H9 (cell line): Measurements from ENCODE around the gene CABCOCO1. TPM values are rescaled to one million over a fixed set of nuclear protein-coding genes. Genes with fewer than 3 reads are reported as not detected.

ENCODE experiments used
- DNase-seq: peaks from one replicate; pipeline ENCODE4 v3.0.0-alpha.2; 2017
- H2AFZ ChIP-seq: one replicate; pipeline ENCODE4 v1.6.1; 2013; ENCODE audit warnings: mild to moderate bottlenecking, low read length, control low read depth, moderate library complexity
- H2AK5ac ChIP-seq: 2 replicates; pipeline ENCODE4 v1.6.1; 2013; ENCODE audit warnings: low read length, control low read depth, mixed read lengths; ENCODE audit not compliant: insufficient read length
- H2BK120ac ChIP-seq: one replicate; pipeline ENCODE4 v1.6.1; 2013; ENCODE audit warnings: low read depth, mild to moderate bottlenecking, low read length, control low read depth, inconsistent platforms; ENCODE audit not compliant: poor library complexity, severe bottlenecking
- H2BK12ac ChIP-seq: 2 replicates; pipeline ENCODE4 v1.6.1; 2013; ENCODE audit warnings: low read length, control low read depth, mixed read lengths, low read depth; ENCODE audit not compliant: insufficient read length
- H2BK15ac ChIP-seq: 2 replicates; pipeline ENCODE4 v1.6.1; 2013; ENCODE audit warnings: low read depth, low read length, control low read depth
- H2BK20ac ChIP-seq: one replicate; pipeline ENCODE4 v1.6.1; 2013; ENCODE audit warnings: low read depth, mild to moderate bottlenecking, low read length, control low read depth, inconsistent platforms; ENCODE audit not compliant: poor library complexity, severe bottlenecking
- H2BK5ac ChIP-seq: 2 replicates; pipeline ENCODE4 v1.6.1; 2013; ENCODE audit warnings: low read length, control low read depth, mixed read lengths; ENCODE audit not compliant: insufficient read length
- H3K14ac ChIP-seq: 2 replicates; pipeline ENCODE4 v1.6.1; 2013; ENCODE audit warnings: low read length, control low read depth; ENCODE audit not compliant: insufficient read depth
- H3K18ac ChIP-seq: 2 replicates; pipeline ENCODE4 v1.6.1; 2013; ENCODE audit warnings: low read depth, mild to moderate bottlenecking, mixed read lengths, low read length, control low read depth; ENCODE audit not compliant: insufficient read length
- H3K23ac ChIP-seq: 2 replicates; pipeline ENCODE4 v1.6.1; 2013; ENCODE audit warnings: low read length, control low read depth, mixed read lengths, low read depth; ENCODE audit not compliant: insufficient read length
- H3K23me2 ChIP-seq: 2 replicates; pipeline ENCODE4 v1.6.1; 2013; ENCODE audit warnings: low read depth, mild to moderate bottlenecking, mixed read lengths, low read length, control low read depth; ENCODE audit not compliant: insufficient read length, poor library complexity, severe bottlenecking
- H3K27ac ChIP-seq: 2 replicates; pipeline ENCODE4 v1.5.1; 2013; ENCODE audit warnings: low read length, control low read depth, mixed read lengths, low read depth; ENCODE audit not compliant: insufficient read length
- H3K27me3 ChIP-seq: 2 replicates; pipeline ENCODE4 v1.6.1; 2013; ENCODE audit warnings: low read length, control low read depth, inconsistent platforms; ENCODE audit not compliant: insufficient read depth
- H3K4ac ChIP-seq: 2 replicates; pipeline ENCODE4 v1.6.1; 2013; ENCODE audit warnings: low read depth, mild to moderate bottlenecking, control low read depth, inconsistent platforms, low read length, moderate library complexity
- H3K4me1 ChIP-seq: 2 replicates; pipeline ENCODE4 v1.6.1; 2013; ENCODE audit warnings: low read length, control low read depth, inconsistent platforms; ENCODE audit not compliant: insufficient read depth
- H3K4me2 ChIP-seq: 2 replicates; pipeline ENCODE4 v1.6.1; 2013; ENCODE audit warnings: low read length, control low read depth, mixed read lengths; ENCODE audit not compliant: insufficient read length, insufficient read depth
- H3K56ac ChIP-seq: 2 replicates; pipeline ENCODE4 v1.6.1; 2013; ENCODE audit warnings: low read depth, mild to moderate bottlenecking, mixed read lengths, low read length, control low read depth; ENCODE audit not compliant: insufficient read length
- H3K79me1 ChIP-seq: 2 replicates; pipeline ENCODE4 v1.6.1; 2013; ENCODE audit warnings: low read depth, mild to moderate bottlenecking, moderate library complexity, low read length, control low read depth, inconsistent platforms; ENCODE audit not compliant: insufficient read depth, poor library complexity, severe bottlenecking
- H3K79me2 ChIP-seq: 2 replicates; pipeline ENCODE4 v1.6.1; 2013; ENCODE audit warnings: low read length, control low read depth, inconsistent platforms; ENCODE audit not compliant: insufficient read depth
- H3K9ac ChIP-seq: 2 replicates; pipeline ENCODE4 v1.6.1; 2013; ENCODE audit warnings: low read length, control low read depth, mixed read lengths; ENCODE audit not compliant: insufficient read length; ENCODE audit errors: extremely low read depth
- H3K9me3 ChIP-seq: one replicate; pipeline ENCODE4 v1.6.1; 2013; ENCODE audit warnings: low read depth, low read length, inconsistent platforms; ENCODE audit not compliant: control insufficient read depth
- H3T11ph ChIP-seq: one replicate; pipeline ENCODE4 v1.6.1; 2013; ENCODE audit warnings: mild to moderate bottlenecking, low read length, control low read depth, inconsistent platforms
- H4K20me1 ChIP-seq: one replicate; pipeline ENCODE4 v1.6.1; 2013; ENCODE audit not compliant: control insufficient read depth, insufficient read length, insufficient read depth
- H4K5ac ChIP-seq: 2 replicates; pipeline ENCODE4 v1.6.1; 2013; ENCODE audit warnings: low read depth, mild to moderate bottlenecking, mixed read lengths, low read length, control low read depth; ENCODE audit not compliant: insufficient read length
- H4K8ac ChIP-seq: replicated peaks from 2 replicates; pipeline ENCODE4 v1.6.1; 2013; ENCODE audit warnings: low read length, control low read depth, mixed read lengths, low read depth; ENCODE audit not compliant: insufficient read length
- H4K91ac ChIP-seq: 2 replicates; pipeline ENCODE4 v1.6.1; 2013; ENCODE audit warnings: low read depth, mild to moderate bottlenecking, moderate library complexity, mixed read lengths, low read length, control low read depth; ENCODE audit not compliant: insufficient read length
- H3K27ac Mint-ChIP-seq, 3 experiments: 2 replicates in 2 of 3; 3 replicates in 1 of 3; pipeline ENCODE4 v1.8.0; 2020 to 2021; ENCODE audit warnings: mixed read lengths in 3 of 3, mild to moderate bottlenecking in 1 of 3, moderate library complexity in 1 of 3
- H3K27me3 Mint-ChIP-seq: 2 replicates; pipeline ENCODE4 v1.8.0; 2021; ENCODE audit warnings: low read depth, mild to moderate bottlenecking, moderate library complexity, mixed read lengths
- H3K36me3 Mint-ChIP-seq, 3 experiments: 2 replicates in 2 of 3; 3 replicates in 1 of 3; pipeline ENCODE4 v1.8.0; 2020 to 2021; ENCODE audit warnings: low read depth in 3 of 3, mixed read lengths in 3 of 3; ENCODE audit not compliant: insufficient read depth in 1 of 3
- H3K4me1 Mint-ChIP-seq, 2 experiments: 2 replicates each; pipeline ENCODE4 v1.8.0; 2020; ENCODE audit warnings: mixed read lengths in 2 of 2
- H3K4me3 Mint-ChIP-seq, 2 experiments: 2 replicates in 1 of 2; 3 replicates in 1 of 2; pipeline ENCODE4 v1.8.0; 2020 to 2021; ENCODE audit warnings: mild to moderate bottlenecking in 2 of 2, mixed read lengths in 2 of 2, moderate library complexity in 1 of 2
- H3K9me3 Mint-ChIP-seq, 2 experiments: 2 replicates in 1 of 2; 3 replicates in 1 of 2; pipeline ENCODE4 v1.8.0; 2020; ENCODE audit warnings: mild to moderate bottlenecking in 2 of 2, mixed read lengths in 2 of 2, moderate library complexity in 1 of 2
- CTCF ChIP-seq: fragments of 200-600 bp; sonication (generic); conservative IDR thresholded peaks from 3 replicates; pipeline ENCODE4 v1.8.0; 2021; ENCODE audit warnings: antibody characterized with exemption, mild to moderate bottlenecking
- WGBS: extraction: QIAGEN DNeasy Blood & Tissue Kit; methylation state at CpG from one replicate; pipeline ENCODE4 v1.1.7; 2013; ENCODE audit warnings: missing lambda C conversion rate, low lambda C conversion rate, mixed read lengths; ENCODE audit not compliant: insufficient read length; ENCODE audit errors: extremely low coverage; 5-methylcytosine and 5-hydroxymethylcytosine counted together
- total RNA-seq: library from RNA; stranded (reverse); gene quantifications from 2 replicates; pipeline ENCODE4 v1.2.1, GENCODE V29; 2021

The CABCOCO1 gene
- total RNA-seq, 1 experiment from 2014 or later, result not detected

DNA sequence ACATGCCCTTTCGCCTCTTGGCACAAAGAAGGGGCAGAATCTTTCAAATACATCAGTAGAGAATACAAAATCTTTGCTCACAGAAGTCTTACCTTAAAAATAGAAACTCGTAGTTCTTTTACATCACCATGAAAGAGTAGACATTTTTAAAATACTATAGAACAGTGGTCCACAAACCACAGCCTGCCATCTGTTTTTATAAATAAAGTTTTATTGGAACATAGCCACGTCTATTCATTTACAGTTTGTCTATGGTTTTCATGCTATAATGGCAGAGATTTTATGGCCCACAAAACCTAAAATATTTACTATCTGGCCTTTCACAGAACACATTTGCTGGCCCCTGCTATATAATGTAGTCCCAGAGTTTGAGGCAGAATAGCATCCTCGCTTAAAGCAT, 46.1 kb upstream of the CABCOCO1 start:
- no peaks in the 10 kb centered on the region for H3K79me1 ChIP-seq
- no peak overlapping the region for H4K91ac ChIP-seq
- H3K9ac ChIP-seq, result no peak overlapping the region
- H3K18ac ChIP-seq, result no peak overlapping the region
- no peaks in the 10 kb centered on the region for H3K79me2 ChIP-seq
- WGBS, result no CpG with 5 or more reads among the region's 4 CpGs
- no peak overlapping the region for H2AFZ ChIP-seq
- no peak overlapping the region for H2BK12ac ChIP-seq
- no peak for TF ChIP-seq CTCF
- H3T11ph ChIP-seq, result no peak overlapping the region
- H3K23me2 ChIP-seq, result no peaks in the 10 kb centered on the region
- H3K9me3 ChIP-seq, result no peaks in the 10 kb centered on the region
- no peak overlapping the region for H3K27ac ChIP-seq
- H3K4ac ChIP-seq, result no peak overlapping the region
- H3K56ac ChIP-seq, result no peak overlapping the region
- H4K8ac ChIP-seq, result no peak overlapping the region
- no peaks in the 10 kb centered on the region for H3K4me1 ChIP-seq
- Mint-ChIP-seq H3K27me3 (no peaks in the 10 kb centered on the region), H3K4me1 (peaks cover 2 to 4% of the 10 kb centered on the region in 2 experiments; a peak in 2 of 4 replicates), H3K36me3 (no peaks in the 10 kb centered on the region), H3K4me3 (no peak overlapping the region), H3K9me3 (no peaks in the 10 kb centered on the region), H3K27ac (no peak overlapping the region)
- H2AK5ac ChIP-seq, result no peak overlapping the region
- no peak overlapping the region for H3K4me2 ChIP-seq
- no peak overlapping the region for H3K23ac ChIP-seq
- DNase-seq, result no peak
- H4K20me1 ChIP-seq, result no peaks in the 10 kb centered on the region
- H2BK120ac ChIP-seq, result no peak overlapping the region
- H3K27me3 ChIP-seq, result no peaks in the 10 kb centered on the region
- no peak overlapping the region for H2BK15ac ChIP-seq
- no peak overlapping the region for H4K5ac ChIP-seq
- no peak overlapping the region for H2BK20ac ChIP-seq
- no peak overlapping the region for H2BK5ac ChIP-seq
- no peak overlapping the region for H3K14ac ChIP-seq
